Keratinocyte (primary cell): Measurements from ENCODE around the gene TACC2.
"Not testable (repeated sequence)": the region's sequence is repeated elsewhere in the genome, so short reads cannot be mapped to it uniquely, and the experiment has no call there.

Source experiments
- CTCF ChIP-seq, 3 experiments: IDR thresholded peaks in 1 of 3; conservative IDR thresholded peaks in 1 of 3; optimal IDR thresholded peaks in 1 of 3; 2 replicates in 2 of 3; 3 replicates in 1 of 3; pipeline versions ENCODE3 to v1.5.1; 2011; ENCODE audit warnings: low read length in 3 of 3, mild to moderate bottlenecking in 3 of 3, moderate library complexity in 2 of 3, control low read depth in 1 of 3, inconsistent platforms in 1 of 3; ENCODE audit not compliant: insufficient read depth in 2 of 3; ENCODE audit errors: extremely low read depth in 1 of 3
- EZH2 ChIP-seq: IDR thresholded peaks from one replicate; pipeline ENCODE4 v1.6.1; 2012; ENCODE audit warnings: inconsistent platforms, mild to moderate bottlenecking, low read length, moderate library complexity

- TF ChIP-seq CTCF (optimal IDR thresholded peaks at IDR 0.05 in 1 of 3, IDR thresholded peaks at IDR 0.05 in 1 of 3, conservative IDR thresholded peaks at IDR 0.05 in 1 of 3; ENCODE audit: extremely low read depth in 1 of 3, insufficient read depth in 2 of 3, low read length in 3 of 3); EZH2: not testable (repeated sequence)
Measured at GRCh38 chr10:121991727-121992126, 2.8 kb downstream of the TACC2 start.
